ENCODE measurements around the gene TOP3B.

- TF ChIP-seq CTCF (IDR thresholded peaks at IDR 0.05) = no peak
- TF ChIP-seq POLR2A (IDR thresholded peaks at IDR 0.05) = no peak
These were observed 37.3 kb upstream of the TOP3B start for GRCh38 chr22:22019659-22020424.

Data from right lobe of liver (tissue), 4 donors.